ENCODE data around the gene ARCN1. TPM values are rescaled to one million over a fixed set of nuclear protein-coding genes. Genes with fewer than 3 reads are reported as not detected.

Gene ARCN1
- total RNA-seq, 1 donor from 2014 or later = 201 TPM

DNA sequence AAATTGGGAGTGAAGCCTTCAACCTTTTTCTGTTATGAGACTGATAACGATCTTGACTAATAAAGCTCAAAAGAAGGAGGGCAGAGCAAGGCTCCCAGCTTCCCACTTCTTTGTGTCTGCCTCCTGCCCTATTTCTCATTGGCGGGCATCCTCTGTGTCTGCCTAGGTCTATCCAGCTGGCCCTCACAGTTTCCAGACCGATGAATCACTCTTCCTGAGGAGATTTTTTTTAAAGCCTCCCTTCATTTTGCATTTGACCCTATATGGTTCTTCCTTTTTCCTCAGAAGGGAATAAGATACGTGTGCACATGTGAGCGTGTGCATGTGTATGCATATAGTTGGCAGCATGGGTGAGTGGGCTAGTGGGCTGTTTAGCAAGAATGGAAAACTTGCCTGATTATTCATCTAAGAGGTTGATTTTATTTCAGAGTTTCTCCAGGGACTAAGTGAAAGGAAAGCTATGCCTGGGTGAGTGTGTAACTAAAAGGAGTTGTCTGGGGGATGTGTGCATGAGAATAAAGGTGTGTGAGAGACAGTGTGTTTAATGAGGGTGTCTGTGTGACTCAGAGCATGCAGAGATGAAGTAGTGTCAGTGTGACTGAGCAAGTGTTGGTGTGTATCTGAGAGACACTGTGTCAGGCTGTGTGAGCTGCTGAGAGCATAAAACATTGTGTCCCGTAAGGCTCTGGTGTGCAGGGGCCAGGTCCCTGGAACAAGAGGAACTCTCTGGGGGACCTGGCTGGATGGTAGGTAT is 47.4 kb downstream of the ARCN1 start:
- H3K27ac Mint-ChIP-seq (ENCODE audit: unreplicated experiment) = peak overlapping the region; percentile 93
- no peaks in the 10 kb centered on the region for H3K9me3 Mint-ChIP-seq (ENCODE audit: unreplicated experiment)
- peak overlapping the region; percentile 57 for H3K4me3 Mint-ChIP-seq (ENCODE audit: unreplicated experiment)
- H3K4me1 Mint-ChIP-seq (ENCODE audit: unreplicated experiment) = peaks cover 82% of the 10 kb centered on the region
- H3K36me3 Mint-ChIP-seq (ENCODE audit: unreplicated experiment) = peaks cover 14% of the 10 kb centered on the region
- TF ChIP-seq CTCF (IDR thresholded peaks at IDR 0.05) = no peak
- H3K27me3 Mint-ChIP-seq (ENCODE audit: unreplicated experiment) = no peaks in the 10 kb centered on the region
- no peak for DNase-seq (ENCODE audit: extremely low spot score, unreplicated experiment)

- H3K4me3 Mint-ChIP-seq (ENCODE audit: unreplicated experiment) = peak overlapping the region; percentile 83
- no peaks in the 10 kb centered on the region for H3K9me3 Mint-ChIP-seq (ENCODE audit: unreplicated experiment)
- H3K27ac Mint-ChIP-seq (ENCODE audit: unreplicated experiment) = peak overlapping the region; percentile 93
- no peak for TF ChIP-seq CTCF (IDR thresholded peaks at IDR 0.05)
- DNase-seq (ENCODE audit: extremely low spot score, unreplicated experiment) = no peak
- peaks cover 12% of the 10 kb centered on the region for H3K36me3 Mint-ChIP-seq (ENCODE audit: unreplicated experiment)
- no peaks in the 10 kb centered on the region for H3K27me3 Mint-ChIP-seq (ENCODE audit: unreplicated experiment)
- peaks cover 73% of the 10 kb centered on the region for H3K4me1 Mint-ChIP-seq (ENCODE audit: unreplicated experiment)
Observed at GRCh38 chr11:118620529-118621070, 48.4 kb downstream of the ARCN1 start.

- Mint-ChIP-seq H3K27me3 (ENCODE audit: unreplicated experiment) (no peaks in the 10 kb centered on the region), H3K4me1 (ENCODE audit: unreplicated experiment) (peaks cover 66% of the 10 kb centered on the region), H3K4me3 (ENCODE audit: unreplicated experiment) (peak overlapping the region; percentile 83), H3K36me3 (ENCODE audit: unreplicated experiment) (peaks cover 16% of the 10 kb centered on the region), H3K27ac (ENCODE audit: unreplicated experiment) (peak overlapping the region; percentile 93), H3K9me3 (ENCODE audit: unreplicated experiment) (no peaks in the 10 kb centered on the region)
- peak; percentile 95 for DNase-seq (ENCODE audit: extremely low spot score, unreplicated experiment)
- no peak for TF ChIP-seq CTCF (IDR thresholded peaks at IDR 0.05)
Observed at GRCh38 chr11:118621071-118621783, 49.0 kb downstream of the ARCN1 start.

- Mint-ChIP-seq H3K4me1 (ENCODE audit: unreplicated experiment) (peaks cover 63% of the 10 kb centered on the region), H3K36me3 (ENCODE audit: unreplicated experiment) (peaks cover 16% of the 10 kb centered on the region), H3K27me3 (ENCODE audit: unreplicated experiment) (no peaks in the 10 kb centered on the region), H3K27ac (ENCODE audit: unreplicated experiment) (peak overlapping the region; percentile 93), H3K9me3 (ENCODE audit: unreplicated experiment) (no peaks in the 10 kb centered on the region), H3K4me3 (ENCODE audit: unreplicated experiment) (peak overlapping the region; percentile 83)
- no peak for DNase-seq (ENCODE audit: extremely low spot score, unreplicated experiment)
- TF ChIP-seq CTCF (IDR thresholded peaks at IDR 0.05) = no peak
Observed at GRCh38 chr11:118621784-118622375, 49.7 kb downstream of the ARCN1 start.
